ENCODE results near the gene RABGAP1L. TPM values are rescaled to one million over a fixed set of nuclear protein-coding genes. Genes with fewer than 3 reads are reported as not detected.
"Not testable (repeated sequence)": the region's sequence is repeated elsewhere in the genome, so short reads cannot be mapped to it uniquely, and the experiment has no call there.

The RABGAP1L gene
- total RNA-seq, 1 donor from 2014 or later, result 30.2 TPM

DNA sequence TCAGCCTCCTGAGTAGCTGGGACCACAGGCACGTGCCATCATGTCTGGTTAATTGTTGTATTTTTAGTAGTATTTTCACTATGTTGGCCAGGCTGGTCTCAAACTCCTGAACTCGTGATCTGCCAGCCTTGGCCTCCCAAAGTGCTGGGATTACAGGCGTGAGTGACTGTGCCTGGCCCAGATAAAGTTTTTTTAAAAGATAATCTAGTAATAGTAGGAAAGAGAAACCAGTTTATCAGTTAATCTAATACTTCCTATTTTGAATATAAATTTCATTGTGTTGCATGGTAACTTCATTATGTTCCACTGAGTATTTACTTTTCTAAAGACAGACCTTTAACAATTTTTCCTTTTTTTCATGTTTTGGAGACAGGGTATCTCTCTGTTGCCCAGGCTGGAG lies 10.0 kb downstream of the RABGAP1L start:
- no peak for DNase-seq (ENCODE audit: low spot score)
- TF ChIP-seq, protein P1, sequence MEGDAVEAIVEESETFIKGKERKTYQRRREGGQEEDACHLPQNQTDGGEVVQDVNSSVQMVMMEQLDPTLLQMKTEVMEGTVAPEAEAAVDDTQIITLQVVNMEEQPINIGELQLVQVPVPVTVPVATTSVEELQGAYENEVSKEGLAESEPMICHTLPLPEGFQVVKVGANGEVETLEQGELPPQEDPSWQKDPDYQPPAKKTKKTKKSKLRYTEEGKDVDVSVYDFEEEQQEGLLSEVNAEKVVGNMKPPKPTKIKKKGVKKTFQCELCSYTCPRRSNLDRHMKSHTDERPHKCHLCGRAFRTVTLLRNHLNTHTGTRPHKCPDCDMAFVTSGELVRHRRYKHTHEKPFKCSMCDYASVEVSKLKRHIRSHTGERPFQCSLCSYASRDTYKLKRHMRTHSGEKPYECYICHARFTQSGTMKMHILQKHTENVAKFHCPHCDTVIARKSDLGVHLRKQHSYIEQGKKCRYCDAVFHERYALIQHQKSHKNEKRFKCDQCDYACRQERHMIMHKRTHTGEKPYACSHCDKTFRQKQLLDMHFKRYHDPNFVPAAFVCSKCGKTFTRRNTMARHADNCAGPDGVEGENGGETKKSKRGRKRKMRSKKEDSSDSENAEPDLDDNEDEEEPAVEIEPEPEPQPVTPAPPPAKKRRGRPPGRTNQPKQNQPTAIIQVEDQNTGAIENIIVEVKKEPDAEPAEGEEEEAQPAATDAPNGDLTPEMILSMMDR (IDR thresholded peaks at IDR 0.05; ENCODE audit: unreplicated experiment), result no peak
- Mint-ChIP-seq H3K4me3 (ENCODE audit: unreplicated experiment) (no peak overlapping the region), H3K36me3 (ENCODE audit: low read depth, unreplicated experiment) (no peaks in the 10 kb centered on the region), H3K27me3 (ENCODE audit: unreplicated experiment) (no peaks in the 10 kb centered on the region), H3K4me1 (ENCODE audit: unreplicated experiment) (no peaks in the 10 kb centered on the region), H3K9me3 (ENCODE audit: unreplicated experiment) (no peaks in the 10 kb centered on the region), H3K27ac (ENCODE audit: unreplicated experiment) (no peak overlapping the region)

DNA sequence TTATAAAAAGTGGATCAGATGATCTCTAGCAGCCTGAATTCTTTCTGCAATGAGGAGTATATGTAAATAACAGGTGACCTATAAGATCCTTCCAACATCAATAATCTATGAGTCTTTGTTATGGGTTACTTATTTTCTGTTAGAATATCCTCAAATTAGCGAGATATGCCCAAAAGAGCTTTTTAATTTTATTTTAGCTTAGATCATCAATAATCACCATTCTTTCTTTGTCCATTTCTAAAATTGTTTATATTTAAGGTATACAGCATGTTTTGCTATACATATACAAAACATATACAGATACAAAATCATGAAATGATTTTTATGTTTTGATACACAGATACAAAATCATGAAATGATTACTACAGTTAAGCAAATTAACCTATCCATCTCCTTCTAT lies 11.8 kb downstream of the RABGAP1L start:
- H3K36me3 Mint-ChIP-seq (ENCODE audit: low read depth, unreplicated experiment), result no peaks in the 10 kb centered on the region
- TF ChIP-seq, protein P1 (IDR thresholded peaks at IDR 0.05; ENCODE audit: unreplicated experiment), result no peak
- no peaks in the 10 kb centered on the region for H3K4me1 Mint-ChIP-seq (ENCODE audit: unreplicated experiment)
- no peaks in the 10 kb centered on the region for H3K9me3 Mint-ChIP-seq (ENCODE audit: unreplicated experiment)
- no peak overlapping the region for H3K4me3 Mint-ChIP-seq (ENCODE audit: unreplicated experiment)
- DNase-seq (ENCODE audit: low spot score), result no peak
- no peak overlapping the region for H3K27ac Mint-ChIP-seq (ENCODE audit: unreplicated experiment)
- no peaks in the 10 kb centered on the region for H3K27me3 Mint-ChIP-seq (ENCODE audit: unreplicated experiment)

GRCh38 chr1:174174461-174175329 lies 15.4 kb downstream of the RABGAP1L start:
- Mint-ChIP-seq H3K27me3 (ENCODE audit: unreplicated experiment) (no peaks in the 10 kb centered on the region), H3K27ac (ENCODE audit: unreplicated experiment) (no peak overlapping the region), H3K36me3 (ENCODE audit: low read depth, unreplicated experiment) (peaks cover 4% of the 10 kb centered on the region), H3K9me3 (ENCODE audit: unreplicated experiment) (no peaks in the 10 kb centered on the region), H3K4me3 (ENCODE audit: unreplicated experiment) (no peak overlapping the region), H3K4me1 (ENCODE audit: unreplicated experiment) (no peaks in the 10 kb centered on the region)
- TF ChIP-seq, protein P1 (IDR thresholded peaks at IDR 0.05; ENCODE audit: unreplicated experiment), result no peak
- no peak for DNase-seq (ENCODE audit: low spot score)

DNA sequence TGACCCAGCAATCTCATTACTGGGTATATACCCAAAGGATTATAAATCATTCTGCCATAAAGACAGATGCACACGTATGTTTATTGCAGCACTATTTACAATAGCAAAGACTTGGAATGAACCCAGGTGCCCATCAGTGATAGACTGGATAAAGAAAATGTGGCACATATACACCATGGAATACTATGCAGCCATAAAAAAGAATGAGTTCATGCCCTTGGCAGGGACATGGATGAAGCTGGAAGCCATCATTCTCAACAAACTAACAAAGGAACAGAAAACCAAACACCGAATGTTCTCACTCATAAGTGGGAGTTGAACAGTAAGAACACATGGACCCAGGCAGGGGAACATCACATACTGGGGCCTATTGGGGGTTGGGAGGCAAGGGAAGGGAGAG lies 19.1 kb downstream of the RABGAP1L start:
- H3K36me3 Mint-ChIP-seq (ENCODE audit: low read depth, unreplicated experiment); DNase-seq (ENCODE audit: low spot score); H3K9me3 Mint-ChIP-seq (ENCODE audit: unreplicated experiment); H3K27ac Mint-ChIP-seq (ENCODE audit: unreplicated experiment); H3K4me3 Mint-ChIP-seq (ENCODE audit: unreplicated experiment); H3K27me3 Mint-ChIP-seq (ENCODE audit: unreplicated experiment); H3K4me1 Mint-ChIP-seq (ENCODE audit: unreplicated experiment): not testable (repeated sequence)

DNA sequence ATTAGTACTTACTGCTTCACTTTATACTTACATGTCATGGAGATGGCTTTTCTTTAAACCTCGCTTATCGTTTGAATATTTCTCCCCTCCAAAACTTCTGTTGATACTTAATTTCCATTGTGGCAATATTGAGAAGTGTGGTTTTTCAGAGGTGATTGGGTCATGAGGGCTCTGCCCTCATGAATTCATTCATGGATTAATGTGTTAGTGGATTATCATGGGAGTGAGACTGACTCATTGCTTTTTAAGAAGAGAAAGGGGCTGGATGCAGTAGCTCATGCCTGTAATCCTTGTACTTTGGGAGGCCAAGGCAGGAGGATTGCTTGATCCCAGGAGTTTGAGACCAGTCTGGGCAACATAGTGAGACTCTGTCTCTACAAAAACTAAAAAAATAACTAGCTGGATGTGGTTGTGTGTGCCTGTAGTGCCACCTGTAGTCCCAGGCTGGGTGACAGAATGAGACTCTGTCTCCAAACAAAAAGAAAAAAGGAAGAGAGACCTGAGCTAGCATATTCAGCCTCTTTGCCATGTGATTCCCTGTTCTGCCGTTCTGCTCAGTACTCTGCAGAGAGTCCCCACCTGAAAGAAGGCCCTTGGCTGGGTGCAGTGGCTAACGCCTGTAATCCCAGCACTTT lies 30.2 kb downstream of the RABGAP1L start:
- Mint-ChIP-seq H3K9me3 (ENCODE audit: unreplicated experiment) (peaks cover 4% of the 10 kb centered on the region), H3K4me3 (ENCODE audit: unreplicated experiment) (no peak overlapping the region), H3K27ac (ENCODE audit: unreplicated experiment) (no peak overlapping the region), H3K36me3 (ENCODE audit: low read depth, unreplicated experiment) (peaks cover 4% of the 10 kb centered on the region), H3K27me3 (ENCODE audit: unreplicated experiment) (no peaks in the 10 kb centered on the region), H3K4me1 (ENCODE audit: unreplicated experiment) (peaks cover 2% of the 10 kb centered on the region)
- no peak for DNase-seq (ENCODE audit: low spot score)
- TF ChIP-seq, protein P1 (IDR thresholded peaks at IDR 0.05; ENCODE audit: unreplicated experiment), result no peak

Data from endothelial cell (in vitro differentiated cells).